ENCODE measurements around the gene SSBP3.

DNA sequence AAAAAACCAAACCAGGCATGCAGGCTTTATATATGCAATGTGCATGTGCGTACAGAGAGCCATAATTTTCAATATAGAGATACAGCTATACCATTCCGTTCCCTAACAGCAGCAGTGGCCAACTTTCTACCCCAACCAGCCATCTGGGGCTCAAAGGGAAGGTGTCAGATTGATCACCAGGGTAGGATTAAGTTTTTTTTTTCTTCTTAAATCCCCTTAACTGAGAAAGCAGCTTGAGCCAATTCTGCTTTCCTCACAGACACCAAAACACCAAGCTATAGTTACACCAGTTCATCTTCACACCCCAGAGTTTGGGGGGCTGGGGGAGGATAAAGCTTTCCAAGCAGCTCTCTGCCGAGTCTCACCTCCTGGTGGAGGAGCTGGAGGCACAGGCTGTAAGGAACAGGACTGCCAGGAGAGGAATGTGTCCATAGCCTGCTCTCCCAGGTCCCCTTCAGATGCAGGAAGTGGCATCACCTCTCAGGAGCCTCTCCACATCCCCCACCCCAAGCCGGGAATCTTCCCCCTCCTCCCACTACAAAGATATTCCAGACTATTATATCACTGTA is 87.9 kb downstream of the SSBP3 start:
- TF ChIP-seq, protein P1, sequence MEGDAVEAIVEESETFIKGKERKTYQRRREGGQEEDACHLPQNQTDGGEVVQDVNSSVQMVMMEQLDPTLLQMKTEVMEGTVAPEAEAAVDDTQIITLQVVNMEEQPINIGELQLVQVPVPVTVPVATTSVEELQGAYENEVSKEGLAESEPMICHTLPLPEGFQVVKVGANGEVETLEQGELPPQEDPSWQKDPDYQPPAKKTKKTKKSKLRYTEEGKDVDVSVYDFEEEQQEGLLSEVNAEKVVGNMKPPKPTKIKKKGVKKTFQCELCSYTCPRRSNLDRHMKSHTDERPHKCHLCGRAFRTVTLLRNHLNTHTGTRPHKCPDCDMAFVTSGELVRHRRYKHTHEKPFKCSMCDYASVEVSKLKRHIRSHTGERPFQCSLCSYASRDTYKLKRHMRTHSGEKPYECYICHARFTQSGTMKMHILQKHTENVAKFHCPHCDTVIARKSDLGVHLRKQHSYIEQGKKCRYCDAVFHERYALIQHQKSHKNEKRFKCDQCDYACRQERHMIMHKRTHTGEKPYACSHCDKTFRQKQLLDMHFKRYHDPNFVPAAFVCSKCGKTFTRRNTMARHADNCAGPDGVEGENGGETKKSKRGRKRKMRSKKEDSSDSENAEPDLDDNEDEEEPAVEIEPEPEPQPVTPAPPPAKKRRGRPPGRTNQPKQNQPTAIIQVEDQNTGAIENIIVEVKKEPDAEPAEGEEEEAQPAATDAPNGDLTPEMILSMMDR (IDR thresholded peaks at IDR 0.05), result no peak
- TF ChIP-seq POLR2A (IDR thresholded peaks at IDR 0.05) (no peak), EP300 (IDR thresholded peaks at IDR 0.05) (no peak)
